ENCODE measurements around the gene MAMDC2.
"Not testable (repeated sequence)": the region's sequence is repeated elsewhere in the genome, so short reads cannot be mapped to it uniquely, and the experiment has no call there.

Gene MAMDC2

GRCh38 chr9:70170151-70170790, 126.6 kb downstream of the MAMDC2 start:
- Histone ChIP-seq H3K9me3 (ENCODE audit: low read length) (no peaks in the 10 kb centered on the region), H3K27ac (ENCODE audit: low read depth, low read length) (no peak overlapping the region), H3K27me3 (ENCODE audit: control insufficient read depth in 1 of 2, insufficient read depth in 2 of 2, low read length in 2 of 2) (no peaks in the 10 kb centered on the region), H3K4me1 (ENCODE audit: insufficient read depth, low read length) (no peaks in the 10 kb centered on the region), H3K4me3 (ENCODE audit: low read depth in 1 of 2, low read length in 2 of 2) (no peak overlapping the region), H3K9ac (ENCODE audit: low read length) (no peak overlapping the region), H3K36me3 (ENCODE audit: insufficient read depth, low read length) (peaks cover 69% of the 10 kb centered on the region)

DNA sequence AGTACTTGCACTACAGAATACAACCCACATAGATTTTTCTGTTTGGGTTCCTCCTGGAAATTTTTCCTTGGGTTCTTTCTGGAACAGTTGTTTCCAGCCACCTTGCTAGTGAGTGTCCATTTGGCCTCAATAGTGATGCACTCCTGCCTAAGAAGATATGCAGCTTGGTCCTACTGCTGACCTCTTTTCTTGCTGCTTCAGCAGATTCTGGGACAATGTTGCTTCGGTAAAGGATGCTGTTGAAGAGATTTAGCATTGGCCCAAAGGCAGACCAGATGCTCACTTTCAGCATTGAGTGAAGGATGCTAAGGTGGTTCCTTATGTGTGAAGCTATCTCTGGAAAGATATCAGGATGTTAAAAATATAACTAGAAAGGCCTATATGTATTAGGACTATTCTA, 128.9 kb downstream of the MAMDC2 start:
- no peaks in the 10 kb centered on the region for H3K4me1 ChIP-seq (ENCODE audit: insufficient read depth, low read length)
- no peak overlapping the region for H3K4me3 ChIP-seq (ENCODE audit: low read depth in 1 of 2, low read length in 2 of 2)
- H3K27ac ChIP-seq (ENCODE audit: low read depth, low read length): no peak overlapping the region
- peaks cover 85% of the 10 kb centered on the region for H3K36me3 ChIP-seq (ENCODE audit: insufficient read depth, low read length)
- H3K27me3 ChIP-seq (ENCODE audit: control insufficient read depth in 1 of 2, insufficient read depth in 2 of 2, low read length in 2 of 2): no peaks in the 10 kb centered on the region
- H3K9ac ChIP-seq (ENCODE audit: low read length): no peak overlapping the region
- H3K9me3 ChIP-seq (ENCODE audit: low read length): no peaks in the 10 kb centered on the region

DNA sequence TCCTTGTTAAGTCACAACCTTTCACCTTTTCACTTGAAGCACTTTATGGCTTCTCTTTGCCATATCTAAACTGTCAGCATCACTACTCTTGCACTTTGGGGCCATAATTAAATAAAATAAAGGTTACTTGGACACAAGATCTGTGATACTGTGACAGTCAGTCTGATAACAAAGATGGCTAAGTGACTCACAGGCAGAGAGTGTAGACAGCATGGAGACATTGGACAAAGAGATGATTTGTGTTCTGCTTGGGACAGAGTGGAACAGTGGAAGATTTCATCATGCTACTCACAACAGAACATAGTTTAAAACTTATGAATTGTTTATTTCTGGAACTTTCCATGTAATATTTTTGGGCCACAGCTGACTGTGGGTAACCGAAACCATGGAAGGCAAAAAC, 133.5 kb downstream of the MAMDC2 start:
- Histone ChIP-seq H3K27ac (ENCODE audit: low read depth, low read length) (no peak overlapping the region), H3K4me3 (ENCODE audit: low read depth in 1 of 2, low read length in 2 of 2) (no peak overlapping the region), H3K4me1 (ENCODE audit: insufficient read depth, low read length) (no peaks in the 10 kb centered on the region), H3K36me3 (ENCODE audit: insufficient read depth, low read length) (peaks cover 60% of the 10 kb centered on the region), H3K27me3 (ENCODE audit: control insufficient read depth in 1 of 2, insufficient read depth in 2 of 2, low read length in 2 of 2) (no peaks in the 10 kb centered on the region), H3K9me3 (ENCODE audit: low read length) (no peaks in the 10 kb centered on the region), H3K9ac (ENCODE audit: low read length) (no peak overlapping the region)

DNA sequence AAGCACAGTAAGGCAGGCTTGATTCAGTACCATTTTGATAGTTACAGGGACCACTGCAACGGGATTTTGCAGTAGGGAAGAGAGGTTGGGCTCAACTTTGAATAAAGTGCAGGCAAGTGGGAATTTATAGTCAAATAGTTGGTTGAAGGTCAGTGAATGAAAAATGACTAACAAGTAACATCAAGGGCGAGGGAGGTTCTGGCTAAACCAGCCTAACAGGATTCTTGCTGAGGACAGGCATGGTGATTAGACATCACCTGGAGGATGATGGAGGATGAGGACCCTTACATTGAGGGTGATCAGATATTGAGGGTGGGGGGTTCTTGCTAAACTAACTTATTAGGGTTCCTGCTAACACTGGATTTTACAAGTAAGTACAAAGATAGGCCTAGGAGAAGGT, 149.1 kb downstream of the MAMDC2 start:
- H3K4me1 ChIP-seq (ENCODE audit: insufficient read depth, low read length): peaks cover 12% of the 10 kb centered on the region
- no peak overlapping the region for H3K27ac ChIP-seq (ENCODE audit: low read depth, low read length)
- H3K9me3 ChIP-seq (ENCODE audit: low read length): no peaks in the 10 kb centered on the region
- peaks cover 51% of the 10 kb centered on the region for H3K36me3 ChIP-seq (ENCODE audit: insufficient read depth, low read length)
- H3K4me3 ChIP-seq (ENCODE audit: low read depth in 1 of 2, low read length in 2 of 2): no peak overlapping the region
- H3K9ac ChIP-seq (ENCODE audit: low read length): no peak overlapping the region
- no peaks in the 10 kb centered on the region for H3K27me3 ChIP-seq (ENCODE audit: control insufficient read depth in 1 of 2, insufficient read depth in 2 of 2, low read length in 2 of 2)

- no peak overlapping the region for H3K9ac ChIP-seq (ENCODE audit: low read length)
- peaks cover 43% of the 10 kb centered on the region for H3K36me3 ChIP-seq (ENCODE audit: insufficient read depth, low read length)
- no peak overlapping the region for H3K27ac ChIP-seq (ENCODE audit: low read depth, low read length)
- H3K27me3 ChIP-seq (ENCODE audit: control insufficient read depth in 1 of 2, insufficient read depth in 2 of 2, low read length in 2 of 2): no peaks in the 10 kb centered on the region
- peaks cover 5% of the 10 kb centered on the region for H3K4me1 ChIP-seq (ENCODE audit: insufficient read depth, low read length)
- no peaks in the 10 kb centered on the region for H3K9me3 ChIP-seq (ENCODE audit: low read length)
- H3K4me3 ChIP-seq (ENCODE audit: low read depth in 1 of 2, low read length in 2 of 2): no peak overlapping the region
These were observed 151.8 kb downstream of the MAMDC2 start for GRCh38 chr9:70195456-70195855.

DNA sequence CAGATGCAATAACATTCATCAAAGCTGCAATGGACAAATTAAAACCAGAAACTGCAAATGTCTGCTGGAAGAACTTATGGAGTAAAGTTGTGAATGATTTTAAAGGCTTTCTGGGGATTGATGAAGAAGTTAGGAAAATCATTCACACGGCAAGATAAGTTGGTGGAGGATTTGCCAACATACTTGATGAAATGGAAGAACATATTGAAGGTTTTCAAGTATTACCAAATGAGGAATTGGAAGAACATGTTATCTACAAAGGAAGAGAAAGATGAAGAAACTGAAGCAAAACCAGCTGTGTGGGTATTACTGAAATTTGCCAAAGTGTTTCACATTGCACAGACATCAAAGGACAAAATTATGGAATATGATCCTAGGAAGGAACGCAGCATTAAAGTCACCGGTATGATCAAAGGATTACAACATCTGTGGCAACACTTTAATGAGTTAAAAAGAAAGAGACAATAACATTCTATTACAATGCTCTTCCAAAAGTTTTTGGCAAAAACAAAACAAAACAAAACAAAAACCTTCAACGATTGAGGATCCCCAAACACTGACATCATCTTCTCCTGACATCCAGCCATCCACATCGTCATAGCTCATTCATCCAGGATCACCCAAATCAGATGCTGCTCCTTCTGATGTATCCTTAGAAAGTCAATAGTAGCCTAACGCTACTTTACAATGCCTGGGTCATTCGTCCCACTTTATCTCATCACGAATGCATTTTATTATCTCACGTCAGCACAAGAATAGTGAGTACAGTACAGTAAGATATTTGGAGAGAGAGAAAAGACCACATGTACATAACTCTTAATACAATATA, 153.8 kb downstream of the MAMDC2 start:
- H3K9me3 ChIP-seq (ENCODE audit: low read length): no peaks in the 10 kb centered on the region

GRCh38 chr9:70204743-70205142, 161.1 kb downstream of the MAMDC2 start:
- H3K36me3 ChIP-seq (ENCODE audit: insufficient read depth, low read length); H3K27me3 ChIP-seq (ENCODE audit: control insufficient read depth in 1 of 2, insufficient read depth in 2 of 2, low read length in 2 of 2); H3K9me3 ChIP-seq (ENCODE audit: low read length); H3K27ac ChIP-seq (ENCODE audit: low read depth, low read length); H3K4me3 ChIP-seq (ENCODE audit: low read depth in 1 of 2, low read length in 2 of 2); H3K9ac ChIP-seq (ENCODE audit: low read length); H3K4me1 ChIP-seq (ENCODE audit: insufficient read depth, low read length): not testable (repeated sequence)

More for the DNA sequence above, 153.8 kb downstream of the MAMDC2 start:
- no peak overlapping the region for H3K27ac ChIP-seq (ENCODE audit: low read depth, low read length)
- no peak overlapping the region for H3K9ac ChIP-seq (ENCODE audit: low read length)
- H3K36me3 ChIP-seq (ENCODE audit: insufficient read depth, low read length): peaks cover 40% of the 10 kb centered on the region
- H3K27me3 ChIP-seq (ENCODE audit: control insufficient read depth in 1 of 2, insufficient read depth in 2 of 2, low read length in 2 of 2): no peaks in the 10 kb centered on the region
- H3K4me1 ChIP-seq (ENCODE audit: insufficient read depth, low read length): no peaks in the 10 kb centered on the region
- no peak overlapping the region for H3K4me3 ChIP-seq (ENCODE audit: low read depth in 1 of 2, low read length in 2 of 2)

DNA sequence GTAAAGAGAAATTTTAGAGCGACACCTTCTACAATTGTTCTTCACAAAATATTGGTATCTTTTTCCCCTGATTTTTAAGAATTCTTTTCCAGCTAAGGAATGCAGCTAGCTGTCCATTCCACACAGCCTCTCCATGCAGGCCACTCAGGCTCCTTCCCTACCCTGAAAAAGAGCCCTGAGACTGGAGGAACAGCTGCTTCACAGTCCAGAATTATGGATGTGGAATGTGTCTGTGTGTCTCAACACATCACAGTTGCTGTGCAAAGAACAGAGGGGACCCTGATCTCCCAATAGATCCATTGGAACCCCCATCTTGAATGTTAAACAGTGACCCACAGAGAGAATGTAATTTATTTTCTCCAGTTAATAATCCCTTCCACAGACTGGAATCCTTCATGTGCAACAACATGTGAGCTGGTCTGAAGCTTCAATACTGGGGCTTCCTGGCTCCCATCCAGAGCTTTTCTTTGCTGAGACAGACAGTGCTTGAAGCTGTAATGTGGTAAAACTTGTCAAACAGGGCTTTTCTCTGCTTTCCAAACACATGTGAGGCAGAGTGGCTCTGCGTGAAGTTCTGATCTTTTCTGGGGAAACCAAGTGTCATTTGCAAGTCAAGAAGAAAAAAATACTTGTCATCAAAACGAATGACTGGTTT, 161.8 kb downstream of the MAMDC2 start:
- H3K4me3 ChIP-seq (ENCODE audit: low read depth in 1 of 2, low read length in 2 of 2): no peak overlapping the region
- H3K9me3 ChIP-seq (ENCODE audit: low read length): no peaks in the 10 kb centered on the region
- H3K27me3 ChIP-seq (ENCODE audit: control insufficient read depth in 1 of 2, insufficient read depth in 2 of 2, low read length in 2 of 2): no peaks in the 10 kb centered on the region
- no peaks in the 10 kb centered on the region for H3K4me1 ChIP-seq (ENCODE audit: insufficient read depth, low read length)
- no peak overlapping the region for H3K9ac ChIP-seq (ENCODE audit: low read length)
- H3K27ac ChIP-seq (ENCODE audit: low read depth, low read length): no peak overlapping the region
- no peaks in the 10 kb centered on the region for H3K36me3 ChIP-seq (ENCODE audit: insufficient read depth, low read length)

DNA sequence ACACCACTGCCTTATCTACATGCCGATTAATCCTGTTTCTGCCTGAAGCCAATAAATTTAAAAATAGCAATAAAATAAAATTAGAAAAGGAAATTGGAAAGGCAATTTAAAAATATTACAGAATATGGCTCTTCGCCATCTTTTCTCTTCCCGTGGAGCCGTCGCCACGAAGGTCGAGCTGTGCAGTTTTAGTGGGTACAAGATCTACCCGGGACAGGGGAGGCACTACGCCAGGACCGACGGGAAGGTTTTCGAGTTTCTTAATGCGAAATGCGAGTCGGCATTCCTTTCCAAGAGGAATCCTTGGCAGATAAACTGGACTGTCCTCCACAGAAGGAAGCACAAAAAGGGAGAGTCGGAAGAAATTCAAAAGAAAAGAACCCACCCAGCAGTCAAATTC, 173.4 kb downstream of the MAMDC2 start:
- H3K27me3 ChIP-seq (ENCODE audit: control insufficient read depth in 1 of 2, insufficient read depth in 2 of 2, low read length in 2 of 2): no peaks in the 10 kb centered on the region
- no peak overlapping the region for H3K27ac ChIP-seq (ENCODE audit: low read depth, low read length)
- H3K9me3 ChIP-seq (ENCODE audit: low read length): no peaks in the 10 kb centered on the region
- peaks cover 36% of the 10 kb centered on the region for H3K36me3 ChIP-seq (ENCODE audit: insufficient read depth, low read length)
- H3K4me3 ChIP-seq (ENCODE audit: low read depth in 1 of 2, low read length in 2 of 2): no peak overlapping the region
- H3K9ac ChIP-seq (ENCODE audit: low read length): no peak overlapping the region
- no peaks in the 10 kb centered on the region for H3K4me1 ChIP-seq (ENCODE audit: insufficient read depth, low read length)

DNA sequence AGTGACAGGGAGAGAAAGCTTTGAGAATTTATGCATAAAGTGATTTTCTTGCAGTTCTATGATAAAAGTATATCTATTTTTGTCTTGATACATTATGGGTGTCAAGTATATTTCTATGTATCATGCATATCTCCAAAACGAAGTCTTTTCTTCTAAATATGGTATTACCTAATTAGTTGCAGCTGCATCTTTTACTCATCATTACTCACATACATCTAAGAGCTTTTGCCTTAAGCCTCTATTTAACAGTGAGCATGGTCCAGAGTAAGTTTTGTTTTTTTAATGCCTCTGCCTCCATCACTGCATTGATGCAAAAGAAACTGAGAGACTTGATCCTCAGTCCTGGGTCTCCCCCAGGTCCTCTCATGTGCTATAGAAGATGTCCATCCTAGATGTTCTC, 175.1 kb downstream of the MAMDC2 start:
- H3K27me3 ChIP-seq (ENCODE audit: control insufficient read depth in 1 of 2, insufficient read depth in 2 of 2, low read length in 2 of 2): no peaks in the 10 kb centered on the region
- H3K36me3 ChIP-seq (ENCODE audit: insufficient read depth, low read length): peaks cover 35% of the 10 kb centered on the region
- H3K27ac ChIP-seq (ENCODE audit: low read depth, low read length): no peak overlapping the region
- H3K9me3 ChIP-seq (ENCODE audit: low read length): no peaks in the 10 kb centered on the region
- H3K4me3 ChIP-seq (ENCODE audit: low read depth in 1 of 2, low read length in 2 of 2): no peak overlapping the region
- no peak overlapping the region for H3K9ac ChIP-seq (ENCODE audit: low read length)
- H3K4me1 ChIP-seq (ENCODE audit: insufficient read depth, low read length): no peaks in the 10 kb centered on the region

GRCh38 chr9:70220216-70220615, 176.6 kb downstream of the MAMDC2 start:
- peaks cover 38% of the 10 kb centered on the region for H3K36me3 ChIP-seq (ENCODE audit: insufficient read depth, low read length)
- H3K9me3 ChIP-seq (ENCODE audit: low read length): no peaks in the 10 kb centered on the region
- H3K4me3 ChIP-seq (ENCODE audit: low read depth in 1 of 2, low read length in 2 of 2): no peak overlapping the region
- no peak overlapping the region for H3K9ac ChIP-seq (ENCODE audit: low read length)
- H3K27ac ChIP-seq (ENCODE audit: low read depth, low read length): no peak overlapping the region
- no peaks in the 10 kb centered on the region for H3K27me3 ChIP-seq (ENCODE audit: control insufficient read depth in 1 of 2, insufficient read depth in 2 of 2, low read length in 2 of 2)
- H3K4me1 ChIP-seq (ENCODE audit: insufficient read depth, low read length): no peaks in the 10 kb centered on the region

Measured in muscle layer of colon (tissue), 2 donors.